Activated T-cell treated with anti-CD3 and anti-CD28 coated beads, Interleukin-2, amount 50 U/mL, for 72 hours (primary cell): Measurements from ENCODE around the gene MAVS. TPM values are rescaled to one million over a fixed set of nuclear protein-coding genes. Genes with fewer than 3 reads are reported as not detected.
"Not testable (repeated sequence)": the region's sequence is repeated elsewhere in the genome, so short reads cannot be mapped to it uniquely, and the experiment has no call there.

Source experiments
- ATAC-seq, 2 donors: fragments of 150-1000 bp; cut with Tn5 transposase; replicated peaks in 1 of 2; 2 replicates each; pipeline ENCODE4 v1.10.0; 2021; ENCODE audit warnings: moderate library complexity in 2 of 2, mild to moderate bottlenecking in 1 of 2
- DNase-seq, 2 donors: peaks; one replicate each; pipeline ENCODE4 v3.0.0; 2021 to 2022; ENCODE audit warnings: mixed read lengths in 1 of 2
- H3K27ac Mint-ChIP-seq: one replicate; pipeline ENCODE4 v1.8.0; 2022; ENCODE audit warnings: mild to moderate bottlenecking, moderate library complexity, mixed read lengths
- H3K27me3 Mint-ChIP-seq: one replicate; pipeline ENCODE4 v1.8.0; 2022; ENCODE audit warnings: low read depth, mixed read lengths
- H3K36me3 Mint-ChIP-seq, 2 donors: one replicate each; pipeline ENCODE4 v1.8.0; 2022; ENCODE audit warnings: mixed read lengths in 2 of 2, mild to moderate bottlenecking in 1 of 2; ENCODE audit not compliant: insufficient read depth in 2 of 2
- H3K4me1 Mint-ChIP-seq: one replicate; pipeline ENCODE4 v1.8.0; 2022; ENCODE audit warnings: low read depth, mixed read lengths
- H3K4me3 Mint-ChIP-seq, 2 donors: one replicate each; pipeline ENCODE4 v1.8.0; 2022; ENCODE audit warnings: mild to moderate bottlenecking in 2 of 2, mixed read lengths in 2 of 2, moderate library complexity in 2 of 2
- H3K9me3 Mint-ChIP-seq, 2 donors: one replicate each; pipeline ENCODE4 v1.8.0; 2022; ENCODE audit warnings: mixed read lengths in 2 of 2
- total RNA-seq, 2 donors: library from RNA; stranded (reverse); gene quantifications; one replicate each; pipeline ENCODE4 v1.2.3, GENCODE V29; 2022

MAVS gene
- total RNA-seq, 2 donors from 2014 or later, result 27.9 to 29.8 TPM

DNA sequence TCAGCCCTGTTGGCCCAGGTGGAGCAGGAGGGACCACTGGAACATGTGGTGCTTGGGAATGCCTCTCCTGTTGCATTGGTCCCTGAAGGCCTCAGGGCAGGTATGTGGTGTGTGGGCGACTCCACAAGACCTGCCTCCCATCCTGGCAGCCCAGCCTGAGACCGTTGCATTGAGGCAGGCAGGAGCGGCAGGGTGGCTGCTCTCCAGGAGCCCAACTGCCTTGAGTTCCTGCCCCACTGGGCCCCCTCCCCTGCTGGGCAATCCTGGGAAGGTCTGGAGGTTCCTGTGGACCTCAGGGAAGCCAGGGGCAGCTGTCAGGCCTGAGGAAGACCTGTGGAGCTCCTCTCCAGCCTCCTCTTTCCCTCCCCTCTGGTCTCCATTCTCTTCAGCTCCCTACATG is 19.8 kb downstream of the MAVS start:
- DNase-seq (no peak), ATAC-seq (no peak)
- no peaks in the 10 kb centered on the region for H3K4me1 Mint-ChIP-seq
- H3K27ac Mint-ChIP-seq, result no peak overlapping the region
- no peaks in the 10 kb centered on the region for H3K9me3 Mint-ChIP-seq
- no peaks in the 10 kb centered on the region for H3K27me3 Mint-ChIP-seq
- no peak overlapping the region for H3K4me3 Mint-ChIP-seq
- H3K36me3 Mint-ChIP-seq, result peaks cover 8 to 17% of the 10 kb centered on the region in 2 donors

DNA sequence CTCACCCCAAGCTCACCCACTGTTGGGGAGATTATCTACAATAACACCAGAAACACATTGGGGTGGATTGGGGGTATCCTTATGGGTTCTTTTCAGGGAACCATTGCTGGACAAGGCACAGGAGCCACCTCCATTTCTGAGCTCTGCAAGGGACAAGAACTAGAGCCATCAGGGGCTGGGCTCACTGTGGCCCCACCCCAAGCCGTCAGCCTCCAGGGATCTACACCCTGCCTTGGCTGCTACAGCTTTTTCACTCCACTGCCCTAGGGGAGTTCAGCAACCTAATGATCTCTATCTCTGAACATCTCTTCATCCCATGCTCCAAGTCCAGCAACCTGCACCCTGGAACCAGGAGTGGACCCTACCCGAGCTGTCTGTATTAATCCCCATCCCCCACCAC is 21.2 kb downstream of the MAVS start:
- Mint-ChIP-seq H3K36me3 (peaks cover 5 to 7% of the 10 kb centered on the region in 2 donors), H3K27ac (no peak overlapping the region), H3K27me3 (no peaks in the 10 kb centered on the region)

DNA sequence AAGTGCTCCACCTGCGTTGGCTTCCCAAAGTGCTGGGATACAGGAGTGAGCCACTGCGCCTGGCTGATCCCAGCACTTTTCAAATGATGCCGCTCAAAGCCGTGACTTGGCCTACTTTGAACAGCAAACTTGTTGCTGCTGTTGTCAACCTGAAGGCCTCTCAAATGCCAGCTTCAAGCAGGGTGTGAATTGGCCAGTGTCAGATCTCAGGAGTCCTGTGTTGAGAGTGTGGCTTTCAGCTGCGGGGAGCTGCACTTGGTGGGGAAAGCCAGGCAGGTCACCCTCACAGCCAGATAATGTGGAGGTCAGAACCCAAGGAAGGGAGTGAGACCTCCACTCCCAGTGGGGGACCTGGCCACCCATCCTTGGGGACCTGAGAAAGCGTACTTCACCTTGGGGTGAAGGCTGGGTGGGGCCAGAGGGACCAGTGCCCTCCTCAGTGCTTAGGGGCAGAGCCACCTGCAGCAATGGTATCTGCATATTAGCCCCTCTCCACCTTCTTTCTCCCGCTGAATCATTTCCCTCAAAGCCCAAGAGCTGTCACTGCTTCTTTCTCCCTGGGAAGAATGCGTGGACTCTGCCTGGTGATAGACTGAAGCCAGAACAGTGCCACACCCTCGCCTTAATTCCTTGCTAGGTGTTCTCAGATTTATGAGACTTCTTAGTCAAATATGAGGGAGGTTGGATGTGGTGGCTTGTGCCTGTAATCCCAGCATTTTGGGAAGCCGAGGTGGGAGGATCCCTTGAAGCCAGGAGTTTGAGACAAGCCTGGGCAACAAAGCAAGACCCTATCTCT is 23.4 kb downstream of the MAVS start:
- no peak overlapping the region for H3K27ac Mint-ChIP-seq
- peaks cover 1 to 13% of the 10 kb centered on the region in 2 donors for H3K36me3 Mint-ChIP-seq
- no peaks in the 10 kb centered on the region for H3K4me1 Mint-ChIP-seq
- DNase-seq (no peak), ATAC-seq (no peak)
- no peaks in the 10 kb centered on the region for H3K27me3 Mint-ChIP-seq
- no peak overlapping the region for H3K4me3 Mint-ChIP-seq
- no peaks in the 10 kb centered on the region for H3K9me3 Mint-ChIP-seq

More for the DNA sequence above, 21.2 kb downstream of the MAVS start:
- Mint-ChIP-seq H3K9me3 (no peaks in the 10 kb centered on the region), H3K4me1 (no peaks in the 10 kb centered on the region), H3K4me3 (no peak overlapping the region)
- ATAC-seq (no peak), DNase-seq (no peak)

DNA sequence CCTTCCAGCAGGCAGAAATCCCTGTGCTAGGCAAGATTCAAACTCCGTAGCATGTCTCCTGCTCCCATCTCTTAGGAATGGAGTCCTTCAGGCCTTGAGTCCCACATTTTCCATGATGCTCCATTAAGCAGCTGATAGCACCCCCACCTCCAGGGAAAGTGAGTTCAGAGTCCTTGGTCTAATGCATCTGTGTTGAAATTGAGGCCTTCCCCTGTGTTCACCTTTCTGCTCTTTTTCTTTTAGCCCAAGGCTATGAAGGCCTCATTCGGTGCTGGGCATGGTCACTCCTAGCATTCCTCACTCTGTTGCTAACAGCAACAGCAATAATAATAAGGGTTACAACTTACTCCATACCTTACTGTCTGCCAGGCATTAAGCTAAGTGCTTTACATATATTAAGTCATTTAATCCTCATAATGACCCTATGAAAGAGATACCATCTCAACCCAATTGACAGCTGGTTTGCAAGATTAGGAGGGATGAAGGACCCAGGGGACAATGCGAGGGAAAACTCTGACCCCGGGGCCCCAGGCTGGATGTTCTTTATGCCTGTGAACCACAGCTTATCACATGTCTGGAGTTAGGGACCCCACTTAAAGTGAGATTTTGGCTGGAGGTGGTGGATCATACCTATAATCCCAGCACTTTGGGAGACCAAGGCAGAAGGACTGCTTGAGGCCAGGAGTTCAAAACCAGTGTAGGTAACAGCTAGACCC is 25.1 kb downstream of the MAVS start:
- Mint-ChIP-seq H3K4me3 (no peak overlapping the region), H3K36me3 (peaks cover 1 to 15% of the 10 kb centered on the region in 2 donors), H3K9me3 (no peaks in the 10 kb centered on the region), H3K4me1 (no peaks in the 10 kb centered on the region), H3K27ac (no peak overlapping the region), H3K27me3 (no peaks in the 10 kb centered on the region)
- ATAC-seq (no peak), DNase-seq (no peak)

DNA sequence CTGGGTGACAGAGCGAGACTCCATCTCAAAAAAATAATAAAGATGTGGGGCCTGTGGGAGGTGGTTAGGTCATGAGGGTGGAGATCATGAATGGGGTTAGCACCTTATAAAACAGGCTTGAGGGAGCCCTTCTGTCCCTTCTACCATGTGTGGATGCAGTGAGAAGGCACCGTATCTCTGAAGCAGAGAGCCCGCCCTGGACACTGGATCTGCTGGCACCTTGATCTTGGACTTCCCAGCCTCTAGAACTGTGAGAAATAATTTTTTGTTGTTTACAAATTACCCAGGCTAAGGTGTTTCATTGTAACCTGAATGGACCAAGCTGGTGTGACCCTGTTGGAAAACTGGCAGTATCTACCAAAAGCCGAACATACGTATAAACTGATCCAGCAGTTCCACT is 26.9 kb downstream of the MAVS start:
- H3K4me1 Mint-ChIP-seq, result no peaks in the 10 kb centered on the region
- DNase-seq (no peak), ATAC-seq (no peak)
- H3K36me3 Mint-ChIP-seq, result peaks cover 1 to 15% of the 10 kb centered on the region in 2 donors
- H3K27ac Mint-ChIP-seq, result no peak overlapping the region
- H3K4me3 Mint-ChIP-seq, result no peak overlapping the region
- no peaks in the 10 kb centered on the region for H3K9me3 Mint-ChIP-seq
- H3K27me3 Mint-ChIP-seq, result no peaks in the 10 kb centered on the region

DNA sequence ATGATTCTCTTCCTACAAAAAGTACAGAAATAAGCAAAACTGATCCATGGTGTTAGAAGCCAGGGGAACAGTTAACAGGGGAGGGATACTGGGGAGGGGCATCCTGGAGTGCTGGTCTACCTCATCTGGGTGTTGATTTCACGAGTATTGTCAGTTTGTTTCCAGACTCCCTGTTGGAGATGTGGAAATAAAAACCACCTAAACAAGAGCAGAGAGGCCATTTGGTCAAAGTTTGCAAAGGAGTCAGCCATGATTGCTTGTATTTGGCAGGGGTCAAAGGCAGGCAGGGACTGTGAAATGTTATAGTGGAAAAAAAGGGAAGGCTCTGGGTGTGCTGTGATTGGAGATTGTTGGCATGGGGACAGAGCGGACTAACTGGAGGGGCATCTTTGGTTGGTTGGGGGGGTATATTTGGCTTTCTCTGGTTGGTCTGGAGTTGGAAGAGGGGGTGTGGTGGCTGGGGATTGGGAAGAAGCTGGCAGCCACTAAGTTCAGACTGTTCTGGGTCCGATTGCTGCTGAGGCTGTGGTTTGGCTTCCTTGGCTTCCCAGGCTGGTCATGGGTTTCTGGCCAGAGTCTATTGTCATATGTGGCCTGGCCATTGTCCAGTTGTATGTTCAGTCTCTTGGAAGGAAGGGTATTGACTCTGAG is 27.7 kb downstream of the MAVS start:
- no peak overlapping the region for H3K27ac Mint-ChIP-seq
- ATAC-seq, result no peak
- no peaks in the 10 kb centered on the region for H3K4me1 Mint-ChIP-seq

DNA sequence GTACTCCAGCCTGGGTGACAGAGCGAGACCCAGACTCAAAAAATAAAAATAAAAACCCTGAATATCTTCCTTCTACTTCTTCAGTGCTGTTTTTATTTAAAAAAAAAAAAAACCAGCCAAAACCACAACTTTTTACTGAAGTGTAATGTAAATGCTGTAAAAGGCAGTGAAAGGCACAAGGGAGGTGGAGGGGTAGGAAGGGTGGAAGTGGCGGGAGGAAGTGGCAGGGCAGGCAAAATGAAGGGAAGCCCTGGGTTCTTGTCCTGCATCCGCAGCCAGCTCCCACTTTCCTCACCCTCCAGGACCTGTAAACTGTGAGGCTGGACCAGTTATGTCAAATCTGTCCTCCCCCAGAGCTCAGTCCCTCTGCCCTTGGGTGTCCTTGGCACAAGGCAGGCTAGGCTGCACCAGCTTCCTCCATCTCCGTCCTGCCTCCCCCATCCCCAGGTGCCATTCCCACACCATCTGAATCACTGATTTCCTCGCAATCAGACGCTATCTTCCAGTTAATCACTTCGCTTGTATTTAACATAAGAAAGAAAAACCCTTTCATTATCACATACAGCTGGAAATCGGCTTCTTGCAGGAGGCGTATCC is 28.8 kb downstream of the MAVS start:
- Mint-ChIP-seq H3K4me1 (no peaks in the 10 kb centered on the region), H3K36me3 (peaks cover 1 to 17% of the 10 kb centered on the region in 2 donors), H3K27ac (no peak overlapping the region), H3K27me3 (no peaks in the 10 kb centered on the region), H3K4me3 (no peak overlapping the region), H3K9me3 (no peaks in the 10 kb centered on the region)
- ATAC-seq, result no peak
- no peak for DNase-seq

More for the DNA sequence above, 27.7 kb downstream of the MAVS start:
- Mint-ChIP-seq H3K4me3 (no peak overlapping the region), H3K27me3 (no peaks in the 10 kb centered on the region), H3K36me3 (peaks cover 1 to 17% of the 10 kb centered on the region in 2 donors), H3K9me3 (no peaks in the 10 kb centered on the region)
- no peak for DNase-seq

DNA sequence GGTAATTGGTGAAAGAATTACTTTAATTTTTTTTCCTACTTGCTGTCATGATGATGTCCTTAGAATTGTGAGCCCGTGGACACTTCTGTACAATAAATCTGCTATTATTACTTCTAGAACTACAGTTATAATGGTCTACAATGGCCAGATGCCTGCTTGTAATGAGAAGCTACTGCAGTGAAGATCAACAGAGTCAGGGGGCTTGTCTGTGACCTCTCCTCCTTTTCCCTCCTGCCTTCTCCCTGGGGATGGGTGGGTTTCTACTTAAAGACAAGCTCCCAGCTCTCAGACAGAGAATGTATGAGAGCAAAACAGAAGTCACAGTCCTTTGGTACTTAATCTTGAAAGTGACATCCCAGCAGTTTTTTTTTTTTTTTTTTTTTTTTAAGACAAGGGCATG is 29.4 kb downstream of the MAVS start:
- DNase-seq, result no peak
- Mint-ChIP-seq H3K27me3 (no peaks in the 10 kb centered on the region), H3K4me3 (no peak overlapping the region), H3K27ac (no peak overlapping the region), H3K36me3 (peaks cover 1 to 13% of the 10 kb centered on the region in 2 donors), H3K4me1 (no peaks in the 10 kb centered on the region), H3K9me3 (no peaks in the 10 kb centered on the region)
- ATAC-seq, result no peak

DNA sequence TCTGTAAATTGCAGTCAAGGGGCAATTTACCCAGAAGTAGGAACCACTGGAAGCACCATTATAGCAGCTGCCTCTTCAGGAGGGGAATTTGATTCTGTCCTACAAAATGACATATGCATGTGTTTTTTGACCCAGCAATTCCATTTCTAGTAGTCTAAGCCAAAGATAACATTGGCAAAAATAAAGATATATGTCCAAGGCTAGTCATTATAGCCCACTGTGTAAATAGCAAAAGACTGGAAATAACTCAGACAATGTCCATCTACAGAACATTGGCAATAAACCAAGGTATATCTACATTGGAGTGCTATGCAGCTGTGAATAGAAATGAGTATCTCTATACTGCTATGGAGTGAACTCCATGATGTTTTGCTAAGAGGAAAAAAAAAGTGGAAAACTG is 30.0 kb downstream of the MAVS start:
- Mint-ChIP-seq H3K36me3 (peaks cover 1 to 13% of the 10 kb centered on the region in 2 donors), H3K4me3 (no peak overlapping the region), H3K27me3 (no peaks in the 10 kb centered on the region), H3K27ac (no peak overlapping the region), H3K4me1 (no peaks in the 10 kb centered on the region), H3K9me3 (no peaks in the 10 kb centered on the region)
- DNase-seq, result no peak
- ATAC-seq, result no peak

DNA sequence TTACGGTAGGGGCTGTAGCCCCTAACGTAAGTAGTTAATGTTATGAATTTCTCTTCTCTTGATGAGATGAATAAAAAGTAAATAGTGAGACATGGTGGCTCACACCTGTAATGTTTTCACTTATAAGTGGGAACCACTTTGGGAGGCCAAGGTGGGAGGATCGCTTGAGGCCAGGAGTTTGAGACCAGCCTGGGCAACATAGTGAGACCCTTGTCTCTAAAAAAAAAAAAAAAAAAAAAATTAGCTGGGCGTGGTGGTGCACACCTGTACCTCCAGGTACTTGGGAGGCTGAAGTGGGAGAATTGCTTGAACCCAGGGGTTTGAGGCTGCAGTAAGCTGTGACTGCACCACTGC is 32.3 kb downstream of the MAVS start:
- H3K4me3 Mint-ChIP-seq, H3K27ac Mint-ChIP-seq, DNase-seq, H3K27me3 Mint-ChIP-seq, ATAC-seq, H3K4me1 Mint-ChIP-seq, H3K9me3 Mint-ChIP-seq, H3K36me3 Mint-ChIP-seq: not testable (repeated sequence)

DNA sequence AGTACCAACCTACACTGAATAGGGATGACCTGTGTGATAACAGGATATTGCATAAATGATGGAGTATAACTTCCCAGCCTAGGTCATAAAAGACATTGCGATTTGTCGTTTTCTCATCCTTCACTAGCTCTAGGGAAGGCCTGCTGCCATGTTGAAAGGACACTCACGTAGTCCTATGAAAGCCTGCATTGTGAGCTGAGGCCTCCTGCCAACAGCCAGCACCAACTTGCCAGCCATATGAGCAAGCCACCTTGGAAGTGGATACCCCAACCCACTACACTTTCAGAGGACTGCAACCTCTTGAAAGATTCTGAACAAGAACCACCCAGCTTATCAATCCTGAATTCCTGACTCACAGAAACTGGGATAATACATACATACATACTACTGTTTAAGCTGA is 39.1 kb downstream of the MAVS start:
- H3K4me3 Mint-ChIP-seq, result no peak overlapping the region
- no peak overlapping the region for H3K27ac Mint-ChIP-seq
- DNase-seq (no peak), ATAC-seq (no peak)
- H3K27me3 Mint-ChIP-seq, result no peaks in the 10 kb centered on the region
- no peaks in the 10 kb centered on the region for H3K9me3 Mint-ChIP-seq
- peaks cover 17% of the 10 kb centered on the region for H3K4me1 Mint-ChIP-seq
- peaks cover 12 to 13% of the 10 kb centered on the region in 2 donors for H3K36me3 Mint-ChIP-seq

DNA sequence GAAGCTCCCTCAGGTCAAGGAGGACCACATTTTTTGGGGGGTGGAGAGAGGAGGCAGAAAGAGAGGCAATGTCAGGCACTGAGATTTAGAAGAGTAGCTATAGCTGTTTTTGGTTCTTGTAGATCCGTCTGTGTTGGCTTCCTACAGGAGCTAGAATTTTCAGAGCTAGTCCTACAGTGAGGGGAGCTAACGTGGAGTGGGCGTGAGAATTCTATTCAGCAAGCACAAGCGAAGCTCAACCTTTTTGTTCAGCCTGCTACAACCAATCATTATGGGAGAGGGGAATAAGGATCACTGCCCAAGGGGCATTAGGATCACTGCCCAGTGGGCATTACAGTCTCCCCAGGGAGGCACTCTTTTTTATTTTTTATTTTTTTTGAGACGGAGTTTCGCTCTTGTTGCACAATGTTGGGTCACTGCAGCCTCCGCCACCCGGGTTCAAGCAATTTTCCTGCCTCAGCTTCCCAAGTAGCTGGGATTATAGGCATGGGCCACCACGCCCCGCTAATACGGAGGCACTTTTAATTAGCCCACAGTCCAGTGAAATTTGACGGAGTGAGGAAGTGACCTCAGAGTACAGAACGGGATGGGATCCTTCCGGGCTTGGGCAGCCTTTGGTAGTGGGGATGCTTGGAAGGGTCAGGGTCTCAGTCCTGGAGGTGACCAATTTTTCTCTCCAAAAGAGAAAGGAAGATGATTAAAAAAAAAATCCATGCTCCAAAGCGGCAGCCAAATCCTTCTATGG is 41.4 kb downstream of the MAVS start:
- H3K9me3 Mint-ChIP-seq, result no peaks in the 10 kb centered on the region
- ATAC-seq, result no peak
- H3K36me3 Mint-ChIP-seq, result peaks cover 13 to 18% of the 10 kb centered on the region in 2 donors
- peak overlapping the region; percentile 95 to 99 for H3K4me3 Mint-ChIP-seq
- no peak for DNase-seq
- H3K4me1 Mint-ChIP-seq, result peaks cover 40% of the 10 kb centered on the region
- H3K27ac Mint-ChIP-seq, result peak overlapping the region; percentile 85
- no peaks in the 10 kb centered on the region for H3K27me3 Mint-ChIP-seq
